ENCODE data around the gene VPS37C. TPM values are rescaled to one million over a fixed set of nuclear protein-coding genes. Genes with fewer than 3 reads are reported as not detected.

VPS37C gene
- total RNA-seq, 1 experiment from 2014 or later, result 23.1 TPM

DNA sequence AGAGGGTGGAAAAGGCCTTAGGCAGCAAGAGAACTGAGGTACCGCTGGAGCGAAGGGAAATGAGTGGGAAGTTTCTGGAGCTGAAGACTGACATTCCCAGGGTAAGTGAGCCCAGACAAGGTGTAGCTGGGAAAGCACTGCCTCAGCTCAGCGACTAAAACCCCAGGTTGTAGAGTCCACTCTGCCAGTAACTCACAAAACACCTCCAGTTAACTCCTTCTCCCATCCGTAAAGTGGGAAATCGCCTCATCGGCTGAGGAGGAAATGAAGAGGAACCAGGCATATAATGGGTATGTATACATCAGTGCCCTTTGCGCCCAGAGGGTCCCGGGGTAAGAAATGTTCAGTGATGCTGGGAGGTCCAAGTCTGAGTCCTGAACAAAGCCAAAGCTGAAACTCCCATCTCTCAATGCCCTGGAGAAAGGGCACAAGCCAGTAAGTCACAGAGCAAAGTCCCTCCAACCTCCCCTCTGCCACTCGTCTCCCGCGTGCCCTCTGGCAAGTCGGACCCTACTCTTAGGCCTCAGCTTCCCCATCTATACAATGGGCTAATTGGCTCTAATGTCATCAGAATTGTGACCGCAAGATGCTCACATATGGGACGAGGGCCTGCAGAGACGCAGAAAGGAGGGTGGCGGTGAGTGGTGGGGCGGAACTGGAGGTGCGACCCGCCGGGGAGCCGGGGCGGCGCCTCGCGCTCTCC is 588 bp downstream of the VPS37C start (continued):
- TF ChIP-seq FOSL1 (IDR thresholded peaks at IDR 0.05; ENCODE audit: low read depth) (no peak), EZH2 (IDR thresholded peaks at IDR 0.05) (no peak), CEBPB (IDR thresholded peaks at IDR 0.05; ENCODE audit: low read depth) (no peak), TCF7L2 (IDR thresholded peaks at IDR 0.05; ENCODE audit: borderline replicate concordance, extremely low read depth, insufficient read depth, insufficient read length) (no peak), ELF1 (IDR thresholded peaks at IDR 0.05; ENCODE audit: borderline replicate concordance, low read depth) (no peak), JUND (IDR thresholded peaks at IDR 0.05) (no peak), ZNF274 (IDR thresholded peaks at IDR 0.05; ENCODE audit: low read depth, low read length) (no peak)
- TF ChIP-seq, protein P1, sequence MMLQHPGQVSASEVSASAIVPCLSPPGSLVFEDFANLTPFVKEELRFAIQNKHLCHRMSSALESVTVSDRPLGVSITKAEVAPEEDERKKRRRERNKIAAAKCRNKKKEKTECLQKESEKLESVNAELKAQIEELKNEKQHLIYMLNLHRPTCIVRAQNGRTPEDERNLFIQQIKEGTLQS (IDR thresholded peaks at IDR 0.05), result no peak

- peaks cover 22 to 45% of the 10 kb centered on the region in 2 experiments for H3K4me1 ChIP-seq (ENCODE audit: control insufficient read depth in 1 of 2, insufficient read depth in 2 of 2, low read length in 2 of 2)
- no TSS peak for BruUV-seq (replicated peaks)
- H3K36me3 ChIP-seq (ENCODE audit: control insufficient read depth in 1 of 2, insufficient read depth in 2 of 2, low read length in 2 of 2), result peaks cover 0 to 18% of the 10 kb centered on the region in 2 experiments; a peak in 2 of 4 replicates
- no peak for ATAC-seq
- ChIA-PET POLR2A (no interaction called here), CTCF (no interaction called here), RAD21 (ENCODE audit: low non-redundant PET in 1 of 2, low total read pairs in 2 of 2, uncharacterized antibody in 2 of 2, unreplicated experiment in 2 of 2) (no interaction called here)
- no peak for DNase-seq (ENCODE audit: low read depth, low spot score)
- no peak overlapping the region for H2AFZ ChIP-seq (ENCODE audit: low read depth, low read length, poor library complexity, severe bottlenecking)
- H3K9me2 ChIP-seq (ENCODE audit: insufficient read depth), result no peaks in the 10 kb centered on the region
- intact Hi-C loops (cut with micrococcal nuclease), result no loop called here
- H3K79me2 ChIP-seq (ENCODE audit: insufficient read depth, low read length), result peaks cover 66% of the 10 kb centered on the region
- peaks cover 5 to 8% of the 10 kb centered on the region in 2 experiments; a peak in 2 of 4 replicates for H3K9me3 ChIP-seq (ENCODE audit: control insufficient read depth in 1 of 2, insufficient read depth in 1 of 2, low read depth in 1 of 2, low read length in 2 of 2)
- no peaks in the 10 kb centered on the region for H4K20me1 ChIP-seq (ENCODE audit: insufficient read depth)
- no peak overlapping the region for H3K9ac ChIP-seq (ENCODE audit: low read length)
- no peak overlapping the region for H3K4me3 ChIP-seq (replicated peaks in 1 of 2; ENCODE audit: low read depth in 1 of 2, low read length in 2 of 2)
- H3K27ac ChIP-seq (ENCODE audit: low read depth, low read length), result no peak overlapping the region
- no peak for TF ChIP-seq RAD21 (IDR thresholded peaks at IDR 0.05; ENCODE audit: low read depth)
- no peak for TF ChIP-seq POLR2AphosphoS5 (IDR thresholded peaks at IDR 0.05; ENCODE audit: low read depth, low read length)
- TF ChIP-seq, protein P1 (IDR thresholded peaks at IDR 0.05), result no peak
- no peak for TF ChIP-seq EGR1 (IDR thresholded peaks at IDR 0.05; ENCODE audit: low read depth)
- no peak for TF ChIP-seq ELF1 (IDR thresholded peaks at IDR 0.05; ENCODE audit: borderline replicate concordance, low read depth)
- TF ChIP-seq CEBPB (IDR thresholded peaks at IDR 0.05; ENCODE audit: low read depth), result no peak
- TF ChIP-seq ZNF274 (IDR thresholded peaks at IDR 0.05; ENCODE audit: low read depth, low read length), result no peak
- peak overlapping the region; percentile 13; the same call in 1 of the 2 replicates for H3K4me2 ChIP-seq (ENCODE audit: low read length)
- no peaks in the 10 kb centered on the region for H3K27me3 ChIP-seq (ENCODE audit: insufficient read depth, low read length)
These were observed 2.4 kb downstream of the VPS37C start for GRCh38 chr11:61158691-61159381.

Data from HCT116 (cell line).